ENCODE measurements around the gene LYAR. TPM values are rescaled to one million over a fixed set of nuclear protein-coding genes. Genes with fewer than 3 reads are reported as not detected.

LYAR gene
- total and polyA plus RNA-seq, 2 of the 13 experiments (the other 11 are each of a cell fraction or from before 2014, with no cell fraction given), result 7.8 to 94.2 TPM

- TF ChIP-seq PAXIP1 (CRISPR knock-in tag; conservative IDR thresholded peaks at IDR 0.05) (no peak), RFXAP (CRISPR knock-in tag; IDR thresholded peaks at IDR 0.05; ENCODE audit: borderline replicate concordance) (no peak), SYNCRIP (IDR thresholded peaks at IDR 0.05; ENCODE audit: insufficient read depth, low read depth, low read length) (no peak), SP140L (CRISPR knock-in tag; IDR thresholded peaks at IDR 0.05; ENCODE audit: borderline replicate concordance) (no peak), ZSCAN12 (CRISPR knock-in tag; IDR thresholded peaks at IDR 0.05) (no peak)
Observed at GRCh38 chr4:4315461-4316149, 25.7 kb upstream of the LYAR start (continued).

- no peak for FAIRE-seq
- no peak for ATAC-seq
- WGBS (ENCODE audit: low lambda C conversion rate), result 97% methylated on average over 4 of the region's 4 CpGs
Observed at GRCh38 chr4:4311193-4311592, 21.2 kb upstream of the LYAR start.

More at GRCh38 chr4:4311193-4311592, 21.2 kb upstream of the LYAR start:
- no TSS peak for BruUV-seq (replicated peaks)
- Histone ChIP-seq H3K27me3 (ENCODE audit: control insufficient read depth in 1 of 2, insufficient read depth in 2 of 2, low read length in 2 of 2) (no peaks in the 10 kb centered on the region), H2AFZ (ENCODE audit: low read length) (no peak overlapping the region), H3K27ac (ENCODE audit: extremely low read length, insufficient read depth, low read length) (no peak overlapping the region), H3K79me2 (ENCODE audit: insufficient read depth, low read length) (no peaks in the 10 kb centered on the region), H3K9me3 (ENCODE audit: low read length) (no peaks in the 10 kb centered on the region), H4K20me1 (ENCODE audit: insufficient read depth, low read length) (no peaks in the 10 kb centered on the region), H3K4me2 (ENCODE audit: low read depth, low read length) (no peak overlapping the region), H3K4me3 (replicated peaks in 1 of 3; ENCODE audit: insufficient read depth in 1 of 3, low read depth in 2 of 3, low read length in 3 of 3) (no peak overlapping the region), H3K9ac (ENCODE audit: insufficient read depth, low read depth, low read length) (no peak overlapping the region), H3K4me1 (ENCODE audit: insufficient read depth, low read length) (no peaks in the 10 kb centered on the region), H3K36me3 (replicated peaks in 1 of 2; ENCODE audit: control insufficient read depth in 1 of 2, insufficient read depth in 2 of 2, low read length in 2 of 2) (peaks cover 7 to 22% of the 10 kb centered on the region in 2 experiments; a peak in 4 of 5 replicates)
- POLR2A ChIA-PET, result no interaction called here
- CTCF ChIA-PET (ENCODE audit: low intra/inter-chr PET ratio, low total read pairs), result no interaction called here
- intact Hi-C loops (cut with micrococcal nuclease; ENCODE audit: unreplicated experiment) (no loop called here), in situ Hi-C loops (cut with HindIII; ENCODE audit: extremely low pct_ligation_motif_present, low pct_unique_long_range_greater_than_20kb) (no loop called here)
- DNase-seq (ENCODE audit: low spot score), result no peak
- TF ChIP-seq RNF2 (conservative IDR thresholded peaks at IDR 0.05; ENCODE audit: low read depth) (no peak), RCOR2 (CRISPR knock-in tag; IDR thresholded peaks at IDR 0.05) (no peak), ZNF703 (CRISPR knock-in tag; IDR thresholded peaks at IDR 0.05; ENCODE audit: borderline replicate concordance) (no peak), RELA (CRISPR knock-in tag; IDR thresholded peaks at IDR 0.05) (no peak), ZBTB1 (CRISPR knock-in tag; IDR thresholded peaks at IDR 0.05; ENCODE audit: borderline replicate concordance) (no peak), PHF20 (CRISPR knock-in tag; IDR thresholded peaks at IDR 0.05) (no peak), ZSCAN31 (CRISPR knock-in tag; IDR thresholded peaks at IDR 0.05; ENCODE audit: low read depth) (no peak), ZNF792 (CRISPR knock-in tag; IDR thresholded peaks at IDR 0.05) (no peak), MZF1 (CRISPR knock-in tag; IDR thresholded peaks at IDR 0.05; ENCODE audit: borderline replicate concordance) (no peak), WIZ (CRISPR knock-in tag; IDR thresholded peaks at IDR 0.05) (no peak)

All from HepG2 (cell line).